Stimulated activated CD4-positive, alpha-beta T cell treated with anti-CD3 and anti-CD28 coated beads, Interleukin-15, amount 100 ng/mL, for 24 hours (primary cell): ENCODE data around the gene NEIL1.
"Not testable (repeated sequence)": the region's sequence is repeated elsewhere in the genome, so short reads cannot be mapped to it uniquely, and the experiment has no call there.

Source experiments
- DNase-seq: peaks from one replicate; pipeline ENCODE4 v3.0.0-alpha.2; 2020

NEIL1 gene, protein sequence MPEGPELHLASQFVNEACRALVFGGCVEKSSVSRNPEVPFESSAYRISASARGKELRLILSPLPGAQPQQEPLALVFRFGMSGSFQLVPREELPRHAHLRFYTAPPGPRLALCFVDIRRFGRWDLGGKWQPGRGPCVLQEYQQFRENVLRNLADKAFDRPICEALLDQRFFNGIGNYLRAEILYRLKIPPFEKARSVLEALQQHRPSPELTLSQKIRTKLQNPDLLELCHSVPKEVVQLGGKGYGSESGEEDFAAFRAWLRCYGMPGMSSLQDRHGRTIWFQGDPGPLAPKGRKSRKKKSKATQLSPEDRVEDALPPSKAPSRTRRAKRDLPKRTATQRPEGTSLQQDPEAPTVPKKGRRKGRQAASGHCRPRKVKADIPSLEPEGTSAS

GRCh38 chr15:75346796-75347221 lies at the start of gene NEIL1:
Gene NEIL1 (plus strand): TSS chr15:75347039. CDS start chr15:75348906, 1,867 bp downstream.
- DNase-seq = no peak

DNA sequence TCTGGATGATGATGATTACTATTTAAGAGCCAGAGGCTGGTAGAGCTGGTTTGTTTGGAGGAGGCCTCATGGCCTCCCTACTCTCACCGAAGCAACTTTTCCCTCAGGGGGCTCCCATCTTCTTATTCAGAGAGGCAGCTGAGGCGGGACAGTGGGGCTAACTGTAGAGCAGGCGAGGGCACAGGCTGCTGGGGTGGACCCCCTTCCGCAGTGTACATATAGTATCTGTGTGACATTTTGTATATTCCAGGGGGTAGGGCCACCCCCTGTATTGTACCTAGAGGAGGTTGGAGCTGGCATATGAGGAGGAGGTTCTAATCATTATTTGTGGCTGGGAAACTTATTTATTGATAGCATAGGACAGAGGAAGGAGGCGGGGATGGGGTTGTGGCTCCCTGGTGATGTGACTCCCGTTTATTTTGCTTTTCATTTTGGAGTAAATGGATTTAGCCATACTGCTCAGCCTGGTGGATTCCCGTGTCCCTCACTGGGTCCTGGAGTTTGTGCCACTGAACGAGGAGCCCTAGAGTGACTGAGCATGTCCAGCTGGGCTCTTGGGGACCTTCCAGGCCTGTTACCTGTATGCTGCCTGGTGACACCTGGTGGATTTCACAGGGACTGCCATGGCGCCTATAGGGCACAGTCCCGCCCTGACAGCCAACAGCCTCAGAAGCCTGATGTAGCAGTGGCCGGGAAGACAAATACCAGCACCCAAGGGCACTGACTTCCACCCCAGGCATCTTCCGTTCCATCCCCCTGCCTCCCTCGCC lies 48.1 kb upstream of the NEIL1 start:
- DNase-seq = not testable (repeated sequence)

GRCh38 chr15:75299311-75299688 lies 47.5 kb upstream of the NEIL1 start:
- DNase-seq = peak; percentile 71

DNA sequence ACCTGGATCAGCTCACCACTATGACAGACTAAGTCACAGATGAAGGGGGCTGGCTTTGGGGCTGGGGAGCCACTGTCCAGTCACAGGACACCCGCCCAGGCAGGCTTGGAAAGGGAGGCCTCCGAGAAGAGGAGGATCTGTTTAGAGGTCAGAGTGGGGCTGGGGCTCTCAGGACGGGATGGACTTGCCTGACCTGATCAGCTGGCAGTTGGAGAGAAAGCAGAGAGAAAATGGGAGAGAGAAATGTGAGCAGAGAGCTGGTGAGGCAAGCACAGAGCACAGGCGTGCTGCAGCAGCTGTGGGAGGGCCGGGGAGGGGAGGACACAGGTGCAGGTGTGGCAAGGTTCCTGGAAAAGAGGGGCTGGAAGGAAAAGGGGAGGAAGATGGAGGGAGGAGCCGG lies 46.8 kb upstream of the NEIL1 start:
- DNase-seq = not testable (repeated sequence)

GRCh38 chr15:75302318-75302717 lies 44.5 kb upstream of the NEIL1 start:
- DNase-seq = no peak

- DNase-seq = not testable (repeated sequence)
These were observed 44.1 kb upstream of the NEIL1 start for GRCh38 chr15:75302753-75303152.

GRCh38 chr15:75306188-75306587 lies 40.7 kb upstream of the NEIL1 start:
- no peak for DNase-seq

- peak; percentile 39 for DNase-seq
These were observed 39.0 kb upstream of the NEIL1 start for GRCh38 chr15:75307778-75308390.

DNA sequence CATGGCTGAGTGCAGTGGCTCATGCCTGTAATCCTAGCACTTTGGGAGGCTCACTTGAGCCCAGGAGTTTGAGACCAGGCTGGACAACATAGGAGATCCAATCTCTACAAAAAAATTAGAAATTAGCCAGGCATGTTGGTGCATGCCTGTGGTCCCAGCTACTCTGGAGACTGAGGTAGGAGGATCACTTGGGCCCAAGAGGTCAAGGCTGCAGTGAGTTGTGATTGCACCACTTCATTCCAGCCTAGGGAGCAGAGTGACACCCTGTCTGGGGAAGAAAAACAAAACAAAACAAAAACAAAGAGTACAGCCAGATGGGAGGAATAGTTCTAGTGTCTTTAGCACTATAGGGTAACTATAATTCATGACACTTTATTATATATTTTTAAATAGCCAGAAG lies 37.1 kb upstream of the NEIL1 start:
- no peak for DNase-seq

DNA sequence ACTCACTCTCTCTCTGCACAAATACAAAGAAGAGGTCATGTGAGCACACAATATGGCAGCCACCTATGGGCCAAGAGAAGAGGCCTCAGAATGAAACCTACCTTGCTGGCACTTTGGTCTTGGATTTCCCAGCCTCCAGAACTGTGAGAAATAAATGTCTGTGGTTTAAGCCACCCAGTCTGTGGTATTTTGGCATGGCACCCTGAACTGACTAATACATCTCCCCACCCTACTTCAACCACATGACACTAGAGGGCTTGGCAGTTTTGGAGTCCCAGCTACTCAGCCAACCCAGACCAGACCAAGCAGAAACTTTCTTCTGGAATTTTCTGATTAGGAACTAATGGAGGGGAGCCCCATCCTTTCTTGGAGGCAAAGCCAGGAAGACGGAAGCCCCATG lies 34.3 kb upstream of the NEIL1 start:
- not testable (repeated sequence) for DNase-seq

DNA sequence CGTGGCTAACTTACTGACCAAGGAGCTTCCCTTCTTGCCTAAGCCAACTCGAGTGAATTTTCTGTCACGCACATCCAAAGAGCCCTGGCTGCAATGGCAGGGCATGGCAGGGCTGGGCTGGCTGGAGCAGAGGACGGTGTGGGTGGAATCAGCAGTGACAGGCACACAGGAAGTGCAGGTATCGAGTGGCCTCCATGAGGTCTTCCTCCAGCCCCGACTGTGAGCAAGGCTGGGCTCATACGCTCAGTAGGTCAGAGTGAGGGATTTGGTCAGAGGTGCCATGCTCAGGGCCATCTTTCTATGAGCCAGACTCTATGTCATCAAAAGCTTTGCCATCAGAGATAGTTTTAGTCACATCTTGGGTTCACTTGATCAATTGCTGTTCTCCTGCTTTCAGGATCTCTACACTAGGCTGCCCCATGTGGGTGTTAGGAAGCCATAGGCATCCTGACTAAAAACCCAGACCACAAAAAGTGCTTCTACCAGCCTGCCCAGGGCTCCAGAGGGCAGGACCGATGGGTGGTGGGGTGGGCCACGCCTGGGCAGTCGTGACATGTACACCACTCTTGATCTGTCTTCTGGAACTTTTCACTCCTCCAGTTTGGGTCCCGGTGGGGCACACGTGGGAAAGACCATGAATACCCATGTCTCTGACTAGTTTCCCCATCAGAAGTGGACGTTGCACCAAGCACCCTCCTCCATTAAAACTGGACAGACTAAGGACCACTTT lies 33.6 kb upstream of the NEIL1 start:
- DNase-seq = no peak

- no peak for DNase-seq
These were observed 32.1 kb upstream of the NEIL1 start for GRCh38 chr15:75314552-75315290.

DNA sequence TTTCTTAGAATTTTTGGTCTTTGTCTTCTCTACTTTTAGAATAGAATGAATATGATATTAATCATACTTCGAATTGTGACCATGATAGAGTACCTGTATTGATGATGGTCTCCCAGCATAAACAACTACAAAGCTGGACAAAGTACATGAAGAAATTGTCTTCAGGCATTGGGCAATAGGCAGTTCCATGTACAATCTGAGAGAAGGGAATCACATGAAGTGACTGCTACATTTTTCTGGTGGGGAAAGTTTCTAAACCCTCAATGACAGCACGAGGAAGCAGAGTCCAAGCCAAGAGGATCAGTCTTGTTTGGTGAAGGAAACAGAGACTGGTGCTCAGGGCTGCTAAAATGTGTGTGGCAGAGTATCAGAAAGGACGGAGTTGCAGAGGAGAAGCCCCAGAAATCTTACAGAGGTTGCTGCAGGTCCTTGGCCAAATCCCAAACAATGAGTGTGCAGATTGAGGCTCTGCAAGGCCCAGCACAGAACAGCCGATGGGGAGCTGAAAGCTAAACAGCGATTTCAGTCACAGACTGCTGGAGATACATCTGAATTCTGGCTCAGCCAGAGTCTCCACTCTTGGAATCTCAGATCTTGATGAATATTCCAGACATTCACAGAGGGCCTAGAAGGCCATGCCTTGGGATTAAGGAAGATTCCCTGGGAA lies 27.5 kb upstream of the NEIL1 start:
- not testable (repeated sequence) for DNase-seq

DNA sequence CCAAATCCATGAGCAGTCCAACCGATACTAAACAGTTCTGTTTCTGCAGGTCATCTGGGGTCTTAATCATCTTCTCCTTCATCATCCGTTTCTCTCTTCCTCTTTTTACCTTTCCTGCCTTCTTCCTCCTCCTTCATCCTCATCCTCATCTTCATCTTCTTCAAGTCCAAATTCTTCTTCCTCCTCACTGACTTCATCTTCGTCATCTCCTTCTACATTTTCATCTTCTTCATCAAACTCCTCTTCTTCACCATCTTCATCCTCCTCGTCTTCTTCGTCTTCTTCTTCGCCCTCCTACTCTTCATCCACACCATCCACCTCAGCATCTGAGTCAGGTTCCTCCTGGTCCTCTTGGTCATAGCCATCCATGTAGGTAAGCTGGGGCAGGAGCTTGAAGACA lies 25.1 kb upstream of the NEIL1 start:
- no peak for DNase-seq

DNA sequence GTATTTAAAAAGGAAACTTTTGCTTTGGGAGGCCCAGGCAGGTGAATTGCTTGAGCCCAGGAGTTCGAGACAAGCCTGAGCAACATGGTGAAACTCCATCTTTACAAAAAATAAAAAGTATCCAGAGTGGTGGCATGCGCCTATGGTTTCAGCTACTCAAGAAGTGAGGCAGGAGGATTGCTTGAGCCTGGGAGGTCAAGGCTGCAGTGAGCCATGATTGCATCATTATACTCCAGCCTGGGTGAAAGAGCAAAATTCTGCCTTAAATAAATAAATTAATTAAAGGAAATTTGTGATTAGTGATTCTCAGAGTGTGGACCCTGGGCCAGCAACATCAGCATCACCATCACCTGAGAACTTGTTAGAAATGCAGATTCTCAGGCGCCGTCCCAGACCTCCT lies 20.9 kb upstream of the NEIL1 start:
- no peak for DNase-seq

- no peak for DNase-seq
These were observed 19.8 kb upstream of the NEIL1 start for GRCh38 chr15:75327005-75327404.

GRCh38 chr15:75327491-75327890 lies 19.3 kb upstream of the NEIL1 start:
- no peak for DNase-seq

GRCh38 chr15:75328493-75329314 lies 18.1 kb upstream of the NEIL1 start:
- DNase-seq = no peak

GRCh38 chr15:75329571-75329970 lies 17.3 kb upstream of the NEIL1 start:
- no peak for DNase-seq

DNA sequence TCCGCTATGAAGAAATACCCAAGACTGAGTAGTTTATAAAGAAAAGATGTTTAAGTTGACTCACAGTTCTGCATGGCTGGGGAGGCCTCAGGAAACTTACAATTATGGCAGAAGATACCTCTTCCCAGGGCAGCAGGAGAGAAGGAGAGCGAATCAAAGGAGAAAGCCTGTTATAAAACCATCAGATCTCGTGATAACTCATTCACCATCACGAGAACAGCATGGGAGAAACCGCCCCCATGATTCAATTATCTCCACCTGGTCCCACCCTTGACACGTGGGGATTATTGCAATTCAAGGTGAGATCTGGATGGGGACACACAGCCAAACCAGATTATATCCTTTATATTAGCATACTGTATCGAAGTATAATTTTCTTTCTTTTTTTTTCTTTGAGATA lies 14.7 kb upstream of the NEIL1 start:
- not testable (repeated sequence) for DNase-seq
